ENCODE data around the gene TMEM140. TPM values are rescaled to one million over a fixed set of nuclear protein-coding genes. Genes with fewer than 3 reads are reported as not detected.

TMEM140 gene
- total RNA-seq, 1 donor from 2014 or later, result 0.62 TPM

Small RNAs within 50 kb of the gene (small RNA-seq; reads per million reads assigned to genes)
- gene MIR6509, result not detected

Other genes with a start within 250 kb of the TMEM140 start
- gene AGBL3, start 161.6 kb upstream of the TMEM140 start, total RNA-seq, result 6.7 TPM
- 15.1 TPM for gene CYREN, start 22.6 kb downstream of the TMEM140 start, total RNA-seq
- 13.6 TPM for gene WDR91, start 63.5 kb downstream of the TMEM140 start, total RNA-seq
- gene STRA8, start 85.8 kb downstream of the TMEM140 start, total RNA-seq, result not detected